Fibroblast of upper back skin (primary cell): ENCODE data around the gene RORB.
"Not testable (repeated sequence)": the region's sequence is repeated elsewhere in the genome, so short reads cannot be mapped to it uniquely, and the experiment has no call there.

Experiments used
- DNase-seq: peaks from one replicate; pipeline ENCODE4 v3.0.0-alpha.2; 2013

RORB gene

DNA sequence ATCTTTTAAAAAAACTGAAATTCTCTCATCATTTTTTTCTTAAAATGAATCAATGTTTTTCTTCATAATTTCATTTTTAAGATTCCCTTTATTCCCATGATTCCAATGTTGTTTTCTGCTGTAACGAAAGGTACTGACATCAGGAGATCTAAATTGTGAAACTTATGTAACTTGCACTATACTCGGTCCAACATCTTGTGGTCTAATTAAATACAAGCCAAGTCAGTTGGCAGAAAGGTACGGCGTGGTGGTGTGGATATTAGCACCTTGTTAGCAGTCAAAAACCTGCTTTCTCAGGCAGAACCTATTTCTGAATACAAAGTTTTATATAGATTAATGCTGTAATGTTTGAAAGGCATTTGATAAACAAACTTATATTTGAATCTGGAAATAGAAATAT lies 20.1 kb downstream of the RORB start:
- no peak for DNase-seq

DNA sequence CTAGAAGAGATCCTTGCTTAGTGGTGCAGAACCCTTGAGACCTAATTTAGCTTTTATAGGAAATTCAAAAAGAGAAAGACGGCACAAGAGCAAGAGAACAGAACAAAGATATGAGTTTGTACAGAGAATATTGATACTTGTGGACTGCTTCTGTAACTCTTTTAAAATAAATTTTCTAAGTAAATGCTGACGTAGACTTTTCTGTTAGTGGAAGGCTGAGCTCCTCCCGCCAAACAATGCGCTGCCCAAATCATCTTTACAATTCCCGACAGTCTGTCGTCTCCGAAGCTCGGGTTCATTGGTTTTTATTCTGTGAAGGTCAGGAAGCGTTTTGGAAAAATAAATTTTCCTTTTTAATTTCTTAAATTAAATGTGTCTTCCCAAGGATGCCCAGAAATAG lies 22.3 kb downstream of the RORB start:
- no peak for DNase-seq

GRCh38 chr9:74521009-74521408 lies 23.9 kb downstream of the RORB start:
- no peak for DNase-seq

- no peak for DNase-seq
Observed at GRCh38 chr9:74524289-74524688, 27.2 kb downstream of the RORB start.

- DNase-seq = no peak
Observed at GRCh38 chr9:74526215-74526614, 29.1 kb downstream of the RORB start.

- DNase-seq = no peak
Observed at GRCh38 chr9:74527718-74528117, 30.6 kb downstream of the RORB start.

DNA sequence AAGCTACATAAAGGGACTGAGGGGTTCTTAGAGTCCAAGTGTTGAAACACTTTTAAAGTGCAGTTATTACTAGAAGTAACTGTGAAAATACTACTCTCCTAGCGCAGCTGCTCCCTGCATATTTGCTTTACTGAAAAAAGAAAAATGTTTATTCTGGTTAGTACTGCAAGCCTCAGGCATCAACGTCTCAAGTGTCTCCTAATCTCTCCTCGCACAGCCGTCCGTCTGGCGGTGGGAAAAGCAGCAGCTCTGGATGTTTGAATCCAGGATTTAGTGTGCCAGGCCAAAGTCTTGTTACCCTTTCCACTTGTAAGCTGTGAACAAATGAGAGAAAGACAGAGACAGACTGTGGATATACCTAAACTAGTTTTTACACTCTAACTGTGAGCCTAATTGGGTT lies 31.1 kb downstream of the RORB start:
- DNase-seq = no peak

DNA sequence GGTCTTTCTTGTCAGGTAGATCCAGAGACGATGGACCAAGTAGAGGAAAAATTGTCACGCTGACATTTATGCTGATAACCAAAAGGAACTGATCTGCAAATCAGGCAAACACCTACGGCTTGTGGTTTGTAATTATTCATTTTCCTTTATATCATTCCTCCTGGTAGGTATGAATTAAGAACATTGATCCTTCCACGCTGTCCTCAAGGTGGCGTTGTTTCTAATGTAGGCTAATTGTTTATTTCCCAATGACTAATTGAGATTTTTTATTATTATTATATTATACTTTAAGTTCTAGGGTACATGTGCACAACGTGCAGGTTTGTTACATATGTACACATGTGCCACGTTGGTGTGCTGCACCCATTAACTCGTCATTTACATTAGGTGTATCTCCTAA lies 33.3 kb downstream of the RORB start:
- DNase-seq = not testable (repeated sequence)

DNA sequence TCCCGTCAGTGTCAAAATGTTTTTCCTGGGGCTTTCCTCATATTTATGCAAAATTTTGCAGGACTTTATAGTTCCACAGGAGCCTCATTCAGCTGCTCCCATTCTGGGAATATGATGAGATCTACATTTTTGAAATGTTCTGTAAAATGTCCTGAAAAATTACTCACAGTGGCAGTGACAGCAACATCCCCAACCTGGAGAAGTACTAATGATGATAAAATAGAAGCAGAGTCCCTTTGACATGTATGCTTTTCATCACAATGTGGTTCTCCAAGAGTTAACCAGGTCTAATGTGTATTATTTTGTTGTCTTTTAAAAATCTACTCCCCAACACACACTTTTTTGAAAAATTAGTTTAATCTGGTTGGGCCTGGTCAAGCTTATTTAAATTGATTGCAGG lies 36.1 kb downstream of the RORB start:
- no peak for DNase-seq

GRCh38 chr9:74534841-74535240 lies 37.7 kb downstream of the RORB start:
- DNase-seq = no peak

GRCh38 chr9:74543145-74543544 lies 46.0 kb downstream of the RORB start:
- no peak for DNase-seq

- no peak for DNase-seq
Observed at GRCh38 chr9:74551266-74551665, 54.1 kb downstream of the RORB start.

- DNase-seq = no peak
Observed at GRCh38 chr9:74554751-74555419, 57.8 kb downstream of the RORB start.

DNA sequence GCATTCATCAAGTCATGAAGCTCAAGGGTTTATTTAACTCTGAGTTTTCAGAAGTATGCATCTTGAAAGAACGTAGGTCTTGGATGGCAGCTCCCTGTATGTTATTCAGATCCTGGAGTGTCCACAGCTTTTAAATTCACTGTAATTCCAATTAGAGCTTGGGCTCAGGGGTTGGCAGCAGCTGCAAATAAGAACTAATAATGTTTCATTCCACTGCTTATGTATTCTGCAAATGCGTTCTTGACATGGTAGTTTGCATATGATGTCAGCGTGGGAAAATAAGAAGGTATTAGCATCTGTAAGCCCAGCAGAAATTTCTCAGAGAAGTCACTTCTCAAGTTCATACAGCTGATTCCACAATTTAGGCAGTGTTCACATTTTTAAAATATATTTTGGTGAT lies 58.4 kb downstream of the RORB start:
- DNase-seq = no peak

- DNase-seq = no peak
Observed at GRCh38 chr9:74556685-74557084, 59.5 kb downstream of the RORB start.

GRCh38 chr9:74557571-74557970 lies 60.4 kb downstream of the RORB start:
- DNase-seq = no peak

DNA sequence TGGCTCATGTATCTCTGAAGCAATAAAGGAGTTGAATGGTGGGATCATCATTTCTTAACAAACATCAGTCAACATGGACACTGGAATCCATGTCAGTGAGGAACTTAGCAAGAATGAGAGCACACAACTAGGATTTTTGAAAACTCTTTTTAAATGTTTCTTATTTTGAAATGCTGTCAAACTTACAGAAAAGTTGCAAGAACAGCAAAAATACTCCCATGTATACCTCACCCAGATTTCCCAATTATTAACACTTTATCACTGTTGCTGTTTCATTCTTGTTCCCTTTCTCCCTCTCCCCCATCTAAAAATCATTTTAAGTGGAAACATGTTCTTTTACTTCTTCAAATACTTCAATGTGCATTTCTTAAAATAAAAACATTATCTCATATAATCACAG lies 65.5 kb downstream of the RORB start:
- DNase-seq = no peak

GRCh38 chr9:74570879-74571512 lies 73.9 kb downstream of the RORB start:
- DNase-seq = peak; percentile 14

- DNase-seq = no peak
Observed at GRCh38 chr9:74573640-74574191, 76.6 kb downstream of the RORB start.

DNA sequence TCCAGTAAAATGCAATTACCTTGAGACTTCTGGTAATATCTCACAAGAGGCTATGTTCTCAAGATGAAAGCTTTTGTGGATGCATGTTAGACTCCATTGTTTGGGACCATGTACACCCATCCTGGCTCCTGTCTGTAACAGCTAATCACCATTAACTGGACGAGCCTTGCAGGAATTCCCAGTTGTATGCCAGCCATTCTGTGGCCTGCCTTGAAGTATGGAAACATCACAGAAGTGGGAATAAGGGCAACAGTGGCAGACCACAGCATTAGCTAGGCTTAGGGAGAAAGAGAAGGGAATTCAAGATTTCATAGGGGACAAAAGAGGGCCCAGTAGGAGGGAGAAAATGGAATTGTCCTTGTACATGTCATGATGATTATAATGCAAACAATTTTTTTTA lies 79.0 kb downstream of the RORB start:
- no peak for DNase-seq

DNA sequence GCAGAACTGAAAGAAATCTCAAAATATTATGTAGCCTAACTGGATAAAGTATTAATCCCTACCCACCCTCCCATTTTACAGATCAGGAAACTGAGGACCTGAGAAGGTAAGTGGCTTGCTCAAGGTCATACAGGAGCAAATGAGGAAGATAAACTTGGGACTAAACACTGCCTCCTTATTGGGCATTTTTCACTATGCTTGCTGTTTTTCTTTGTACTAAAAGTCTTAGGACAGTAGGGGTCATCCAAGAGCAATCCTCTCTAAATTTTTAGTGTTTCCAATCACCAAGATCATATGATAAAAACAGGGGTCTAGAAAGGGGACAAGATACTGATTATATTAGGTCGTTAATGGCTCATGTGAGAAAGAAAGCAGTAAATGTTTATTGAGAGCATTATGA lies 80.8 kb downstream of the RORB start:
- no peak for DNase-seq

DNA sequence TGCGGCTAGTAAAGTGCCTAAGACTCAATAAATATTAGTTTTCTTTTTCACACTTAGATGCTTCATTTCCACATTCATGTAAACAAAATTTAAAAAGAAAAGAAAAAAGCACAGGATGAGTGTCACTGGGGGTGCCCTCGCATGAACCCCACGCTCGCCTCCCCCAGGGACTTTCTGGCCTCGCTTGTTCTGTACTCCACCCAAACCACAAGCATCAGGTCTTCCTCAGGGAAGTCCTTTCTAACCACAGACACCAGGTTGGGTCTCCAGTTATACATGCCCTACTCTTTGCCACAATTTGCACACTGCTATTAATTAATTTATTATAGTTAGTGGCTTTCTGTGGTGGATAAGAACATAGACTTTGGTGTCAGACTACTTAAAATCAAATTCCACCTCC lies 92.4 kb downstream of the RORB start:
- no peak for DNase-seq

DNA sequence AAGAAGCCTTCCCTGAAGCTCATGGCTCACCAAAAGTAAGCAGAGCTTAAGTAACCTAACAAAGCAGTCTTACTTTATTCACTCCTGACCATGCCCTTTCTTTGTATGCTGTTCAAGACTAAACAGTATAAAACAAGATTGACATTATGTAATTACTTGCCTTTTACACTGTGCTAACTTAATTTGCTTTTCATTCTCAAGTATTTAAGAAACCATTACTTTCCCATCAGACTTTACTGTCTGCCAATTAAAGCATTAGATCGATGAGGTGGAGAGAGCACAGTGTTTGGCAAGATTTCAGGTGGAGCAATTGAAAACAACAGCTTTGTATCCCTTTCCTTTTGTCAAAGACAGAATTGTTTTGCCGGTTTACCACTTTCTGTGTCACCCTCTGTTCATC lies 98.2 kb downstream of the RORB start:
- DNase-seq = no peak

DNA sequence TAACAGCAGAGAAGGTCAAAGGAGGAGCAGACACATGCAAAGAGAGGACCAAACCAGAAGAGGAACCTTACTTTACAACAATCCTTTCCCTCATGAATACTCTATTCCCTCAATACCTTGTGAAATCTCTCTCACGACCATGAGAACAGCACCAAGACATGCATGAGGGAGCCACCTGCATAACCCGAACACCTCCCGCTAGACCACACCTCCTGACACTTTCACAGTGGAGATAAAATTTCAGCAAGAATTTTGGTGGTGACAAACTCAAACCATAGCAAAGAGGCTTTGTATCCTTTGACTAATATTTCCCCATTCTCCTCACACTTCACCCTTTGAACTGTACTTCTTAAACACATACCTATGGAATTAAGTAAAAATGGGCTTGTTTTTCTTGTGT lies 101.7 kb downstream of the RORB start:
- no peak for DNase-seq
